ENCODE measurements around the gene DOK6. TPM values are rescaled to one million over a fixed set of nuclear protein-coding genes. Genes with fewer than 3 reads are reported as not detected.

The DOK6 gene
- total and polyA plus RNA-seq, 2 experiments from 2014 or later, result 0.29 to 0.42 TPM

- TF ChIP-seq ZNF462 (CRISPR knock-in tag; IDR thresholded peaks at IDR 0.05), result no peak
These were observed 7.8 kb downstream of the DOK6 start (continued) for GRCh38 chr18:69408522-69408921.

- DNase-seq (ENCODE audit: low spot score), result no peak
- no peak for ATAC-seq
- Histone ChIP-seq H3K4me3 (no peak overlapping the region), H3F3A (replicated peaks; ENCODE audit: low read depth) (no peaks in the 10 kb centered on the region), H4K20me1 (replicated peaks; ENCODE audit: insufficient read depth) (no peaks in the 10 kb centered on the region), H3K27ac (ENCODE audit: low read depth) (no peak overlapping the region), H3K4me2 (no peak overlapping the region), H3K36me3 (ENCODE audit: insufficient read depth) (no peaks in the 10 kb centered on the region), H3K27me3 (ENCODE audit: insufficient read depth) (no peaks in the 10 kb centered on the region), H3K79me2 (replicated peaks; ENCODE audit: insufficient read depth) (no peaks in the 10 kb centered on the region), H3K4me1 (ENCODE audit: insufficient read depth) (no peaks in the 10 kb centered on the region), H3K9me2 (ENCODE audit: insufficient read depth) (no peaks in the 10 kb centered on the region), H2AFZ (no peak overlapping the region)
- no peak overlapping the region for H3K4me3 Mint-ChIP-seq
- peaks cover 2% of the 10 kb centered on the region; the same call in 1 of the 3 replicates for H3K4me1 Mint-ChIP-seq
- no peak overlapping the region for H3K27ac Mint-ChIP-seq
- H3K27me3 Mint-ChIP-seq (ENCODE audit: insufficient read depth, low read depth, poor library complexity), result no peaks in the 10 kb centered on the region
- no peak for TF ChIP-seq CREB1 (CRISPR knock-in tag; IDR thresholded peaks at IDR 0.05; ENCODE audit: low read depth)
- no peak for TF ChIP-seq NANOG (IDR thresholded peaks at IDR 0.05; ENCODE audit: borderline replicate concordance)
- TF ChIP-seq EZH2phosphoT487 (IDR thresholded peaks at IDR 0.05; ENCODE audit: unreplicated experiment), result no peak
- no peak for TF ChIP-seq ZNF114 (CRISPR knock-in tag; IDR thresholded peaks at IDR 0.05)
- TF ChIP-seq ZNF462 (CRISPR knock-in tag; IDR thresholded peaks at IDR 0.05), result no peak
- TF ChIP-seq EZH2 (IDR thresholded peaks at IDR 0.05; ENCODE audit: low read depth, unreplicated experiment), result no peak
- TF ChIP-seq ETS1 (IDR thresholded peaks at IDR 0.05), result no peak
- no peaks in the 10 kb centered on the region for H3K9me3 Mint-ChIP-seq
- no peaks in the 10 kb centered on the region for H3K36me3 Mint-ChIP-seq (ENCODE audit: low read depth)
These were observed 10.5 kb downstream of the DOK6 start for GRCh38 chr18:69411199-69411598.
